CD14-positive monocyte (primary cell): ENCODE results near the gene LCNL1. TPM values are rescaled to one million over a fixed set of nuclear protein-coding genes. Genes with fewer than 3 reads are reported as not detected.

Source experiments
- DNase-seq, 3 donors: peaks; one replicate each; pipeline ENCODE4 v3.0.0-alpha.2; 2011 to 2022
- H2AFZ ChIP-seq: 2 replicates; pipeline ENCODE4 v1.6.0; 2012; ENCODE audit warnings: mild to moderate bottlenecking, low read depth, low read length, inconsistent platforms; ENCODE audit not compliant: insufficient read depth, poor library complexity, severe bottlenecking
- H3K27ac ChIP-seq, 2 donors: 1 replicate in 1 of 2; 2 replicates in 1 of 2; pipeline ENCODE4 v1.5.1; 2012 to 2013; ENCODE audit warnings: low read length in 2 of 2, control low read depth in 1 of 2, inconsistent platforms in 1 of 2, low read depth in 1 of 2, mild to moderate bottlenecking in 1 of 2
- H3K27me3 ChIP-seq, 2 donors: one replicate each; pipeline versions ENCODE4 v1.6.0 to v1.6.1; 2011 to 2013; ENCODE audit warnings: low read length in 2 of 2; ENCODE audit not compliant: control insufficient read depth in 2 of 2, insufficient read depth in 2 of 2
- H3K36me3 ChIP-seq, 2 donors: replicated peaks in 1 of 2; 1 replicate in 1 of 2; 2 replicates in 1 of 2; pipeline versions ENCODE4 v1.5.1 to v1.6.1; 2012 to 2013; ENCODE audit warnings: low read length in 2 of 2, control low read depth in 1 of 2, inconsistent platforms in 1 of 2, mild to moderate bottlenecking in 1 of 2; ENCODE audit not compliant: insufficient read depth in 2 of 2, control insufficient read depth in 1 of 2
- H3K4me1 ChIP-seq, 2 donors: 1 replicate in 1 of 2; 2 replicates in 1 of 2; pipeline versions ENCODE4 v1.5.1 to v1.6.1; 2012 to 2013; ENCODE audit warnings: low read length in 2 of 2, control low read depth in 1 of 2, inconsistent platforms in 1 of 2, mild to moderate bottlenecking in 1 of 2, moderate library complexity in 1 of 2; ENCODE audit not compliant: insufficient read depth in 2 of 2, control insufficient read depth in 1 of 2
- H3K4me2 ChIP-seq: replicated peaks from 2 replicates; pipeline ENCODE3; 2012; ENCODE audit warnings: low read length, moderate library complexity, mild to moderate bottlenecking; ENCODE audit not compliant: poor library complexity, severe bottlenecking; ENCODE audit errors: extremely low read depth
- H3K4me3 ChIP-seq, 3 experiments: fragments of 200-600 bp in 1 of 3; sonication (generic) in 1 of 3; replicated peaks in 1 of 3; 1 replicate in 2 of 3; 2 replicates in 1 of 3; pipeline ENCODE4 v1.5.1; 2011 to 2013; ENCODE audit warnings: low read length in 3 of 3, mild to moderate bottlenecking in 3 of 3, control low read depth in 2 of 3, low read depth in 2 of 3, inconsistent platforms in 1 of 3, moderate library complexity in 1 of 3
- H3K79me2 ChIP-seq: 2 replicates; pipeline ENCODE4 v1.6.0; 2012; ENCODE audit warnings: mild to moderate bottlenecking, control low read depth, inconsistent platforms, low read length, moderate library complexity; ENCODE audit not compliant: insufficient read depth
- H3K9ac ChIP-seq: 2 replicates; pipeline ENCODE4 v1.6.0; 2017; ENCODE audit warnings: low read length, mild to moderate bottlenecking; ENCODE audit not compliant: insufficient read depth, poor library complexity, severe bottlenecking
- H3K9me3 ChIP-seq, 2 donors: replicated peaks in 1 of 2; 1 replicate in 1 of 2; 2 replicates in 1 of 2; pipeline versions ENCODE4 v1.5.1 to v1.6.1; 2012 to 2013; ENCODE audit warnings: low read length in 2 of 2, control low read depth in 1 of 2; ENCODE audit not compliant: control insufficient read depth in 1 of 2, insufficient read depth in 1 of 2
- H4K20me1 ChIP-seq: 2 replicates; pipeline ENCODE4 v1.6.0; 2012; ENCODE audit warnings: mild to moderate bottlenecking, low read length, control low read depth, moderate library complexity; ENCODE audit not compliant: insufficient read depth
- H3K27ac Mint-ChIP-seq, 7 donors: one replicate each; pipeline ENCODE4 v1.8.0; 2020; ENCODE audit warnings: mild to moderate bottlenecking in 7 of 7, mixed read lengths in 7 of 7, moderate library complexity in 6 of 7, inconsistent platforms in 2 of 7
- H3K27me3 Mint-ChIP-seq, 3 donors: one replicate each; pipeline ENCODE4 v1.8.0; 2021 to 2022; ENCODE audit warnings: low read depth in 3 of 3, mild to moderate bottlenecking in 3 of 3, mixed read lengths in 3 of 3, moderate library complexity in 3 of 3, inconsistent platforms in 1 of 3
- H3K36me3 Mint-ChIP-seq, 2 donors: one replicate each; pipeline ENCODE4 v1.8.0; 2020; ENCODE audit warnings: mixed read lengths in 2 of 2, inconsistent platforms in 1 of 2, mild to moderate bottlenecking in 1 of 2
- H3K4me1 Mint-ChIP-seq: one replicate; pipeline ENCODE4 v1.8.0; 2020; ENCODE audit warnings: mild to moderate bottlenecking, mixed read lengths
- H3K4me3 Mint-ChIP-seq, 2 donors: one replicate each; pipeline ENCODE4 v1.8.0; 2020; ENCODE audit warnings: mild to moderate bottlenecking in 2 of 2, mixed read lengths in 2 of 2, moderate library complexity in 1 of 2
- H3K9me3 Mint-ChIP-seq, 7 donors: one replicate each; pipeline ENCODE4 v1.8.0; 2020 to 2022; ENCODE audit warnings: mixed read lengths in 7 of 7, mild to moderate bottlenecking in 6 of 7, moderate library complexity in 6 of 7, inconsistent platforms in 2 of 7
- WGBS: methylation state at CpG from one replicate; pipeline ENCODE4 v1.1.5; 2013; ENCODE audit warnings: missing lambda C conversion rate; ENCODE audit not compliant: insufficient coverage; 5-methylcytosine and 5-hydroxymethylcytosine counted together
- intact Hi-C, 2 donors: fragments of 100-400 bp; cut with micrococcal nuclease; formaldehyde crosslinking; loops; one replicate each; pipeline versions ENCODE4 v1.15.0 to v1.15.1; 2023
- polyA plus RNA-seq, 3 donors: library from polyadenylated mRNA; depleted of rRNA in 1 of 3; unstranded in 2 of 3; stranded (reverse) in 1 of 3; fragments of 300-500 nt in 2 of 3; fragments of >200 nt in 1 of 3; fragmentation: Illumina TruSeq in 2 of 3; gene quantifications; 1 replicate in 2 of 3; 2 replicates in 1 of 3; pipeline ENCODE4 v1.2.3, GENCODE V29; 2012 to 2021
- TF ChIP-seq, protein P1 (sequence below): fragments of 200-600 bp; IDR thresholded peaks from one replicate; pipeline ENCODE4 v1.8.0; 2022; ENCODE audit warnings: antibody characterized with exemption, mild to moderate bottlenecking

Gene LCNL1
- polyA plus RNA-seq, 3 donors, result 0.04 TPM; not detected in 2

DNA sequence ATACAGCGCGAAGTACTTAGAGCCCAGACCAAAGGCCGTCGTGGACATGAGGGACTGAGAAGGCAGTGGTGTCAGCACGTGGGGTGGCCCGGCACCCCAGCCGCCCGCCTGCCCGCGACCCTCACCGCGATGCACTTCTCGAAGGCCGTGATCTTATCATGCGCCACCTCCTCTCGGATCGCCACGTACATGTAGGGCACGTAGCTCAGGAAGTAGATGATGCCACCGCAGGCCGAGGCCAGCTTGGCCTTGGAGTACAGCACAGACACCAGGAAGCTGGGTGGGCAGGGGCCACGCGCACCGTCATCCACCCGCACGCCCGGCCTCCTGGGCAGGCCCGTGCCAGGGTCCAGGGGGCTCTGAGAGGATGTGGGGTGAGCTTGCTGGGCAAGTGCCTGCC is 34.3 kb downstream of the LCNL1 start:
- peaks cover 0 to 3% of the 10 kb centered on the region in 2 donors for H3K36me3 ChIP-seq
- 98% methylated on average over 28 of the region's 28 CpGs for WGBS
- no peak overlapping the region for H3K27ac Mint-ChIP-seq

DNA sequence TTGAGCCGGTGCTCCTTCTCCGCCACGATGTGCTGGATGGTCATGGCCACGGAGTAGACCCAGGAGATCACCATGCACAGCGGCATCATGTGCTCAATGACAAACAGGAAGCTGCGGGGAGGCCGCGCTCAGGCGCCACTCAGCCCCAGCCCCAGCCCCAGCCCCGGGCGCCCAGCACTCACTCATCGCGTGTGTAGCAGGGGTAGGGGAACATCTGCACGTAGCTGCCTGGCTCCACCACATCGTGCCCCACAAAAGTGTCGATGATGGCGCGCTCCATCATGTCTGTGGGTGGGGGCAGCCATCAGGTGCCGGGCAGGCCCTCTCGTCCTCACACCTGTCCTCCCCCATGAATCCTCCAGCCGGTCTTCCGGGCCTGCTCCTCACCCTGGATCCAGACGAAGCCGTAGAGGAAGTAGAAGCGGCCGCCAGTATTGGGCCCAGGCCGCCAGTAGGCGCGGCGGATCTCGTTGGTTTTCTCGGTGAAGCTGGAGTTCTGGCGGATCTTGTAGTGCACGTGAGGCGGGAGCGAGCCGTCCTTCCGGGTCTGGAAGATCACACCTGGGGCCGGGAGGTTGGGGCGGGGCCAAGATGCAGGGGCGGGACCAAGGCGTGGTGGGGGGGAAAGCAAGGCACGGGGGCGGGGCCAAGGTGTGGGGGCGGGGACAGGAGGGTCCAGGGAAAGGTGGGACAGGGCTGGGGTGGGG is 35.2 kb downstream of the LCNL1 start:
- no peak overlapping the region for H3K27ac Mint-ChIP-seq
- H2AFZ ChIP-seq, result no peak overlapping the region
- no peaks in the 10 kb centered on the region for H3K9me3 ChIP-seq
- H3K4me1 Mint-ChIP-seq, result peaks cover 2% of the 10 kb centered on the region
- peaks cover 0 to 8% (median 3%) of the 10 kb centered on the region in 7 donors for H3K9me3 Mint-ChIP-seq
- TF ChIP-seq, protein P1, sequence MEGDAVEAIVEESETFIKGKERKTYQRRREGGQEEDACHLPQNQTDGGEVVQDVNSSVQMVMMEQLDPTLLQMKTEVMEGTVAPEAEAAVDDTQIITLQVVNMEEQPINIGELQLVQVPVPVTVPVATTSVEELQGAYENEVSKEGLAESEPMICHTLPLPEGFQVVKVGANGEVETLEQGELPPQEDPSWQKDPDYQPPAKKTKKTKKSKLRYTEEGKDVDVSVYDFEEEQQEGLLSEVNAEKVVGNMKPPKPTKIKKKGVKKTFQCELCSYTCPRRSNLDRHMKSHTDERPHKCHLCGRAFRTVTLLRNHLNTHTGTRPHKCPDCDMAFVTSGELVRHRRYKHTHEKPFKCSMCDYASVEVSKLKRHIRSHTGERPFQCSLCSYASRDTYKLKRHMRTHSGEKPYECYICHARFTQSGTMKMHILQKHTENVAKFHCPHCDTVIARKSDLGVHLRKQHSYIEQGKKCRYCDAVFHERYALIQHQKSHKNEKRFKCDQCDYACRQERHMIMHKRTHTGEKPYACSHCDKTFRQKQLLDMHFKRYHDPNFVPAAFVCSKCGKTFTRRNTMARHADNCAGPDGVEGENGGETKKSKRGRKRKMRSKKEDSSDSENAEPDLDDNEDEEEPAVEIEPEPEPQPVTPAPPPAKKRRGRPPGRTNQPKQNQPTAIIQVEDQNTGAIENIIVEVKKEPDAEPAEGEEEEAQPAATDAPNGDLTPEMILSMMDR, result no peak
- no peak overlapping the region for H3K4me2 ChIP-seq
- no peak overlapping the region for H3K9ac ChIP-seq
- no peaks in the 10 kb centered on the region for H4K20me1 ChIP-seq
- H3K27me3 Mint-ChIP-seq, result peaks cover 0 to 2% (median 0%) of the 10 kb centered on the region in 3 donors
- H3K4me1 ChIP-seq, result peaks cover 4 to 6% of the 10 kb centered on the region in 2 donors
- intact Hi-C loops, result no loop called here
- H3K27ac ChIP-seq, result no peak overlapping the region
- H3K27me3 ChIP-seq, result no peaks in the 10 kb centered on the region
- peaks cover 0 to 3% of the 10 kb centered on the region in 2 donors for H3K36me3 ChIP-seq
- DNase-seq, result no peak
- WGBS, result 92% methylated on average over 28 of the region's 45 CpGs
- H3K79me2 ChIP-seq, result no peaks in the 10 kb centered on the region
- H3K4me3 Mint-ChIP-seq, result no peak overlapping the region
- H3K36me3 Mint-ChIP-seq, result peaks cover 5 to 23% of the 10 kb centered on the region in 2 donors
- no peak overlapping the region for H3K4me3 ChIP-seq

More for the DNA sequence above, 34.3 kb downstream of the LCNL1 start:
- no peaks in the 10 kb centered on the region for H4K20me1 ChIP-seq
- TF ChIP-seq, protein P1, result no peak
- no peak overlapping the region for H3K9ac ChIP-seq
- no peaks in the 10 kb centered on the region for H3K27me3 ChIP-seq
- no peak overlapping the region for H3K27ac ChIP-seq
- no peaks in the 10 kb centered on the region for H3K9me3 ChIP-seq
- H3K4me2 ChIP-seq, result no peak overlapping the region
- no peak overlapping the region for H3K4me3 ChIP-seq
- Mint-ChIP-seq H3K4me3 (no peak overlapping the region), H3K36me3 (peaks cover 5 to 27% of the 10 kb centered on the region in 2 donors), H3K4me1 (no peaks in the 10 kb centered on the region), H3K9me3 (peaks cover 0 to 8% (median 3%) of the 10 kb centered on the region in 7 donors), H3K27me3 (peaks cover 0 to 2% (median 2%) of the 10 kb centered on the region in 3 donors)
- no peaks in the 10 kb centered on the region for H3K79me2 ChIP-seq
- no peak for DNase-seq
- H2AFZ ChIP-seq, result no peak overlapping the region
- intact Hi-C loops, result no loop called here
- H3K4me1 ChIP-seq, result peaks cover 0 to under 1% of the 10 kb centered on the region in 2 donors
